GM12878 (cell line): ENCODE measurements around the gene LRRC59. TPM values are rescaled to one million over a fixed set of nuclear protein-coding genes. Genes with fewer than 3 reads are reported as not detected.
"Not testable (repeated sequence)": the region's sequence is repeated elsewhere in the genome, so short reads cannot be mapped to it uniquely, and the experiment has no call there.

Experiments used
- ATAC-seq: fragments of 200-7000 bp; cut with Tn5 transposase; 3 replicates; pipeline ENCODE4 v1.9.1; 2020; ENCODE audit warnings: mild to moderate bottlenecking, moderate library complexity
- BruUV-seq: library from RNA; stranded (reverse); fragments of 400-500 nt; replicated peaks from 2 replicates; lab custom pipeline; 2021; lab: Mats Ljungman, UMichigan
- CTCF ChIA-PET: fragments of 300-600 bp; sonication (Branson Sonifier 250); formaldehyde crosslinking; extraction: SDS; loops from one replicate; lab custom pipeline; 2021; ENCODE audit warnings: inconsistent platforms; lab: Yijun Ruan, JAX
- POLR2A ChIA-PET: fragments of 350-600 bp; formaldehyde crosslinking; extraction: SDS; loops from one replicate; lab custom pipeline; 2021; ENCODE audit warnings: inconsistent platforms; lab: Charles Lee
- RAD21 ChIA-PET: fragments of 300-600 bp; sonication (Branson Sonifier 250); formaldehyde crosslinking; loops from one replicate; lab custom pipeline; 2023; ENCODE audit warnings: antibody characterized with exemption; ENCODE audit not compliant: unreplicated experiment; lab: Charles Lee
- SMC1A ChIA-PET: fragments of 300-600 bp; sonication (Branson Sonifier 250); formaldehyde crosslinking; loops from one replicate; lab custom pipeline; 2023; ENCODE audit not compliant: unreplicated experiment, uncharacterized antibody; lab: Charles Lee
- DNase-seq: peaks from one replicate; pipeline ENCODE4 v3.0.0-alpha.2; 2011; ENCODE audit warnings: low read depth, low spot score
- FAIRE-seq: peaks from 3 replicates; lab custom pipeline; 2011; peaks lifted over from hg19 to GRCh38; lab: Jason Lieb, UNC
- H2AFZ ChIP-seq: 2 replicates; pipeline ENCODE4 v1.6.0; 2011; ENCODE audit warnings: low read depth, low read length, control low read depth; ENCODE audit not compliant: control insufficient read depth
- H3K27ac ChIP-seq: 2 replicates; pipeline ENCODE4 v1.5.1; 2011; ENCODE audit warnings: control low read depth; ENCODE audit not compliant: control insufficient read depth, insufficient read depth
- H3K27me3 ChIP-seq, 2 experiments: replicated peaks in 1 of 2; 2 replicates each; pipeline versions ENCODE4 v1.6.0 to v1.6.1; 2011; ENCODE audit warnings: low read length in 1 of 2; ENCODE audit not compliant: control insufficient read depth in 2 of 2, insufficient read depth in 2 of 2
- H3K36me3 ChIP-seq, 2 experiments: 2 replicates each; pipeline ENCODE4 v1.5.1; 2011; ENCODE audit warnings: low read length in 1 of 2; ENCODE audit not compliant: control insufficient read depth in 2 of 2, insufficient read depth in 2 of 2
- H3K4me1 ChIP-seq: 2 replicates; pipeline ENCODE4 v1.6.1; 2011; ENCODE audit warnings: mild to moderate bottlenecking, low read length, moderate library complexity, mixed read lengths; ENCODE audit not compliant: control insufficient read depth, insufficient read depth
- H3K4me2 ChIP-seq: 2 replicates; pipeline ENCODE4 v1.6.0; 2011; ENCODE audit warnings: control low read depth; ENCODE audit not compliant: control insufficient read depth, insufficient read depth
- H3K4me3 ChIP-seq: fragments of 200-600 bp; sonication (generic); 2 replicates; pipeline ENCODE4 v1.5.1; 2016
- H3K79me2 ChIP-seq: 2 replicates; pipeline ENCODE4 v1.6.0; 2011; ENCODE audit warnings: low read length; ENCODE audit not compliant: control insufficient read depth, insufficient read depth
- H3K9ac ChIP-seq: 2 replicates; pipeline ENCODE4 v1.8.0; 2011; ENCODE audit warnings: low read length, control low read depth, mixed read lengths; ENCODE audit not compliant: control insufficient read depth, insufficient read depth
- H3K9me3 ChIP-seq: replicated peaks from 3 replicates; pipeline ENCODE4 v1.5.1; 2011; ENCODE audit warnings: mild to moderate bottlenecking, low read length; ENCODE audit not compliant: control insufficient read depth, insufficient read depth
- H4K20me1 ChIP-seq: 2 replicates; pipeline ENCODE4 v1.6.0; 2011; ENCODE audit not compliant: control insufficient read depth, insufficient read depth
- NFYA ChIP-seq: IDR thresholded peaks from 2 replicates; pipeline ENCODE4 v1.6.1; 2011; ENCODE audit warnings: low read depth, mild to moderate bottlenecking, low read length, improper control_type of control experiment, borderline replicate concordance
- RAD21 ChIP-seq: IDR thresholded peaks from 2 replicates; pipeline ENCODE4 v1.6.1; 2011; ENCODE audit warnings: mild to moderate bottlenecking, low read depth, low read length, moderate library complexity; ENCODE audit not compliant: insufficient read depth
- SIN3A ChIP-seq: IDR thresholded peaks from 2 replicates; pipeline ENCODE4 v1.6.1; 2012; ENCODE audit warnings: low read depth, low read length, improper control_type of control experiment
- WGBS: methylation state at CpG from one replicate; pipeline ENCODE4 v1.1.6; 2016; ENCODE audit warnings: low lambda C conversion rate; ENCODE audit not compliant: insufficient replicate concordance, insufficient coverage; ENCODE audit errors: missing lambda C conversion rate; 5-methylcytosine and 5-hydroxymethylcytosine counted together
- in situ Hi-C: fragments of 300-500 bp; cut with MboI; formaldehyde crosslinking; loops from 9 replicates; pipeline ENCODE4 v1.14.3; 2018; ENCODE audit warnings: mixed read lengths
- intact Hi-C: fragments of 100-400 bp; cut with micrococcal nuclease; formaldehyde crosslinking; loops from one replicate; pipeline ENCODE4 v1.14.2; 2022; ENCODE audit not compliant: unreplicated experiment
- polyA plus RNA-seq, 11 experiments: library from polyadenylated mRNA; depleted of rRNA in 4 of 11; unstranded in 6 of 11; stranded (reverse) in 5 of 11; fragments of >200 nt; fragmentation: Nextera tagmentation in 4 of 11; fragmentation: Illumina TruSeq in 1 of 11; extraction: Ambion mirVana in 4 of 11; extraction: Trizol in 1 of 11; gene quantifications; 1 replicate in 1 of 11; 2 replicates in 10 of 11; pipeline versions ENCODE4 v1.2.1 to v1.2.3, GENCODE V29; 2011 to 2016; ENCODE audit warnings: inconsistent platforms in 2 of 11, missing spikeins in 2 of 11, low read depth in 1 of 11
- total RNA-seq, 4 experiments: library from RNA; depleted of rRNA in 3 of 4; stranded (reverse); fragments of >200 nt in 3 of 4; fragmentation: Illumina TruSeq in 1 of 4; extraction: Trizol in 1 of 4; gene quantifications; 2 replicates each; pipeline versions ENCODE4 v1.2.1 to v1.2.3, GENCODE V29; 2013 to 2021

LRRC59 gene
- total and polyA plus RNA-seq, 10 of the 15 experiments (the other 5 are each of a cell fraction or from before 2014, with no cell fraction given) = 8.8 to 82.2 (median 63.0) TPM

DNA sequence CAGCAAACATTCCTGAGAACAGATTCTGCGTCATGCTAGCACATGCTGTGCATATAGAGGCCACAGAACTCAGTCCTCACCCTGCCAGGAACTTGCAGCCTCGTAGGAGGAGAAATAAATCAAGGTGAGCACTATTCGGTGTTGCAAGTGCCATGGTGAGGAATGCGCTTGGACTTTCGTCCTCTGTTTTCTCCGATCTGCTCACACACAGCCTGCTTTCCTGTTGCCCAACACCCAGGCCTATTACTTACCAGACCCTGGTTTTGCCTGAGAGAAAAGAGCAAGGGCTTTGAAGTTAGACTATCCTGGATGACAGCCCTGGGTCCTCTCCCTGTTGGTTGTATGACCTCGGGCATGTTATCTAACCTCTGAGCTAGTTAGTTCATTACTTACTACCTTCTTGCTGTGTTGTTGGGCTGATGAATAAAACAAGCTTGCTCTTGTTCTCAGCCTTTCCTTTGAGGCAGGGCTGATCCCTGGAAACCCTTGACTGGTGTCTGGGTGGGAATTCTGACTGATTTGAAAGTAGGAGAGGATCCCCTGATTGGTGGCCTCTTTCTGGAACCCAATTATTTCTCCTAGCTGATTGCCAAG, 31.6 kb upstream of the LRRC59 start (continued):
- TF ChIP-seq NFYA (no peak), SIN3A (no peak), RAD21 (no peak)

DNA sequence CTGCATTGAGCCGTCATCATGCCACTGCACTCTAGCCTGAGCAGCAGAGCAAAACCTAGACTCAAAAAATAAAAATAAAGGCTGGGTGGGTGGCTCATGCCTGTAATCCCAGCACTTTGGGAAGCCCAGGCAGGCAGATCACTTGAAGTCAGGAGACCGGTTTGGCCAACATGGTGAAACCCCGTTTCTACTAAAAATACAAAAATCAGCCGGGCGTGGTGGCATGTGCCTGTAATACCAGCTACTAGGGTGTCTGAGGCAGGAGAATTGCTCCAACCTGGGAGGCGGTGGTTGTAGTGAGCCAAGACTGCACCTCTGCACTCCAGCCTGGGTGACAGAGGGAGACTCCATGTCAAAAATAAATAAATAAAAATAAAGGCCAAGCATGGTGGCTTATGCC, 30.8 kb upstream of the LRRC59 start:
- BruUV-seq, in situ Hi-C loops, H2AFZ ChIP-seq, H3K27me3 ChIP-seq, H3K9ac ChIP-seq, H3K9me3 ChIP-seq, H3K36me3 ChIP-seq, H3K4me3 ChIP-seq, H3K27ac ChIP-seq, intact Hi-C loops, SMC1A ChIA-PET, H4K20me1 ChIP-seq, DNase-seq, FAIRE-seq, ATAC-seq, H3K79me2 ChIP-seq: not testable (repeated sequence)
- peak overlapping the region; percentile 100; the same call in 1 of the 2 replicates for H3K4me2 ChIP-seq
- ChIA-PET POLR2A (interaction anchor here (3.0 kb wide), 1 partner anchor 31 kb away, joined by 17 read pairs; the partner anchor contains the start of gene LRRC59), CTCF (interaction anchor here (1.9 to 4.5 kb wide), 2 partner anchors 30 to 37 kb away, joined by 7 to 45 read pairs; partner anchors contain the start of gene LRRC59), RAD21 (interaction anchor here (2.4 kb wide), 1 partner anchor 31 kb away, joined by 8 read pairs; the partner anchor contains the start of gene LRRC59)
- 77% methylated on average over 6 of the region's 6 CpGs for WGBS
- peaks cover 18% of the 10 kb centered on the region for H3K4me1 ChIP-seq
